Karpas-422 (cell line): ENCODE data around the gene LRP8. TPM values are rescaled to one million over a fixed set of nuclear protein-coding genes. Genes with fewer than 3 reads are reported as not detected.
"Not testable (repeated sequence)": the region's sequence is repeated elsewhere in the genome, so short reads cannot be mapped to it uniquely, and the experiment has no call there.

ENCODE experiments used
- DNase-seq: peaks from one replicate; pipeline ENCODE4 v3.0.0-alpha.2; 2015
- H2AFZ ChIP-seq: fragments of 200-600 bp; sonication (generic); 2 replicates; pipeline ENCODE4 v1.6.1; 2014; ENCODE audit warnings: antibody characterized with exemption, low read length, mixed read lengths
- H3K27ac ChIP-seq: fragments of 200-600 bp; sonication (generic); 2 replicates; pipeline ENCODE4 v1.5.1; 2014; ENCODE audit warnings: mild to moderate bottlenecking, low read length, moderate library complexity
- H3K27me3 ChIP-seq: fragments of 200-600 bp; sonication (generic); 2 replicates; pipeline ENCODE4 v1.6.1; 2014; ENCODE audit warnings: low read length, mixed read lengths
- H3K36me3 ChIP-seq: fragments of 200-600 bp; sonication (generic); 2 replicates; pipeline ENCODE4 v1.6.1; 2014; ENCODE audit warnings: low read length, mixed read lengths; ENCODE audit not compliant: insufficient read depth
- H3K4me1 ChIP-seq: fragments of 200-600 bp; sonication (generic); 2 replicates; pipeline ENCODE4 v1.6.1; 2014; ENCODE audit warnings: mild to moderate bottlenecking, low read length, mixed read lengths
- H3K4me2 ChIP-seq: fragments of 200-600 bp; sonication (generic); 2 replicates; pipeline ENCODE4 v1.6.1; 2014; ENCODE audit warnings: low read length, low read depth, mild to moderate bottlenecking; ENCODE audit not compliant: poor library complexity, severe bottlenecking
- H3K4me3 ChIP-seq: fragments of 200-600 bp; sonication (generic); 2 replicates; pipeline ENCODE4 v1.5.1; 2014; ENCODE audit warnings: mild to moderate bottlenecking, antibody characterized with exemption, low read length, mixed read lengths
- H3K79me2 ChIP-seq: fragments of 200-600 bp; sonication (generic); 2 replicates; pipeline ENCODE4 v1.6.1; 2014; ENCODE audit warnings: mild to moderate bottlenecking, low read length, mixed read lengths
- H3K9ac ChIP-seq: fragments of 200-600 bp; sonication (generic); 2 replicates; pipeline ENCODE4 v1.6.0; 2014; ENCODE audit warnings: low read length
- H3K9me2 ChIP-seq: fragments of 200-600 bp; sonication (generic), shearing (Covaris generic); replicated peaks from 2 replicates; pipeline ENCODE4 v1.6.0; 2014; ENCODE audit warnings: mild to moderate bottlenecking, low read length, moderate library complexity; ENCODE audit not compliant: insufficient read depth
- H3K9me3 ChIP-seq: fragments of 300-700, 200-600 bp; sonication (generic); 2 replicates; pipeline ENCODE4 v1.6.1; 2014; ENCODE audit warnings: low read length, mixed read lengths
- H4K20me1 ChIP-seq: fragments of 200-600 bp; sonication (generic); 2 replicates; pipeline ENCODE4 v1.6.1; 2014; ENCODE audit warnings: mild to moderate bottlenecking, antibody characterized with exemption, low read length, low read depth; ENCODE audit not compliant: insufficient read depth
- total RNA-seq: library from RNA; depleted of rRNA; stranded (reverse); fragments of >200 nt; shearing (Covaris generic); gene quantifications from 2 replicates; pipeline ENCODE4 v1.2.3, GENCODE V29; 2014; ENCODE audit warnings: low replicate concordance

The LRP8 gene
- total RNA-seq, 1 experiment from 2014 or later = 26.7 TPM

DNA sequence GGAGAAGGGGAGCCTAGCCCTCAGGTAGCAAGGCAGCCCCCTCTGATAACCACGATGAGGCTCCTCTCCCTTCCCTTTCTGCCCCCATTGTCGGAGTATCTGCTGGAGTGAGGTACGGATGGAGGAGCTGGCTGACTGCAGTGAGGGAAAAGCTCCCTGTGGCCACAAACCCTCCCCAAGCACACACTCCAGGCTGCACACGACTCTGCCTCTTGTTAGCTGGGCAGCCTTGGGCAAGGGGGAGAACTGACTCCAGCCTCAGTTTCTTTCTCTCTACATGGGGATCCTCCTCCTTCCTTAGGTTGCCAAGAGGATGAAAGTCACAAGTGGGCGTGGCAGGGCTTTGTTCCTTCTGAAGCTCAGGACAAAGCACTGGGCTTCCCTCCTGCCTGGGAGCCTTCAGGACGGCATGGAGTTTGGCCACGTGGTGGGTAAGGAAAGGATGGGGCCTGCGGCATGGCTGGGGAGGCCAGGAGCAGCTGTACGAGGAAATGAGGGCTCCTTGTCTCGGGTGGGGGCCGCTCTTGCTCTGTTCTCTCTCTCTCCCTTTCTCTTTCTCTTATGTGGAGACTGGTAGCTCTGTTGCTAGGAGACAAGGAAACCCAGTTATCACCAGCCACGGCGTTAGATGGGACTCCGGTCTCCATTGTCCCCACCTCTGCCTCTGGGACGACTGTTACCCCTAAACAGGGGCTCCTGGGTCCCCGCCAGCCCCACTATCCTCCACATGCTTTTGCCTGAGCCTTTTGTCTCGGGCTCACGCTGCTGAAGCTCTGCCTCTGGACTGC lies 39.7 kb downstream of the LRP8 start:
- Histone ChIP-seq H3K4me2 (no peak overlapping the region), H3K27ac (no peak overlapping the region), H2AFZ (no peak overlapping the region), H3K36me3 (peaks cover 29% of the 10 kb centered on the region), H3K9me2 (no peaks in the 10 kb centered on the region), H3K9me3 (no peaks in the 10 kb centered on the region), H4K20me1 (peaks cover 4% of the 10 kb centered on the region; the same call in 1 of the 2 replicates), H3K9ac (no peak overlapping the region), H3K4me1 (peaks cover 5% of the 10 kb centered on the region), H3K79me2 (peaks cover 22% of the 10 kb centered on the region), H3K27me3 (no peaks in the 10 kb centered on the region), H3K4me3 (no peak overlapping the region)
- DNase-seq = no peak

DNA sequence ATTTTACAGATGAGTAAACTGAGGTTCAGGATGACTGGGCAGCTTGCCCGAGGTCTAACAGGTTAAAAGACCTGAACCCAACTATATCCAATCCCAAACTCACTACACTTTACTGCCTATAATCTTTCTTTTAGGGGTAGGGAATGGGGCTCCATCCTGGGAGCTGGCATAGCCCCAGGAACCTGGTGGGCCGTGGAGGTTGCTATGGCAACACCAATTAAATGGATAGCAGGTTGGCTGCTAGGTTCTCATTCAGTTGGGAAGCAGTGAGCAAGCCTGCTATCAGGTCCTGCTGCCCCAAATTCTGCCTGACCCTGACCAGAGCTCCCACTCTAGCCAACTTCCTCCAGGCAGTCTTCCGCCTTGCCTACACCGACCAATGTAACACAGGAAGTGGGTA lies 40.9 kb downstream of the LRP8 start:
- Histone ChIP-seq H3K4me3 (no peak overlapping the region), H3K9ac (no peak overlapping the region), H2AFZ (no peak overlapping the region), H3K9me3 (no peaks in the 10 kb centered on the region), H3K9me2 (no peaks in the 10 kb centered on the region), H3K27ac (no peak overlapping the region), H3K4me1 (no peaks in the 10 kb centered on the region), H4K20me1 (peaks cover 4% of the 10 kb centered on the region; the same call in 1 of the 2 replicates), H3K79me2 (peaks cover 12% of the 10 kb centered on the region), H3K27me3 (no peaks in the 10 kb centered on the region), H3K4me2 (no peak overlapping the region), H3K36me3 (peaks cover 31% of the 10 kb centered on the region)
- no peak for DNase-seq

DNA sequence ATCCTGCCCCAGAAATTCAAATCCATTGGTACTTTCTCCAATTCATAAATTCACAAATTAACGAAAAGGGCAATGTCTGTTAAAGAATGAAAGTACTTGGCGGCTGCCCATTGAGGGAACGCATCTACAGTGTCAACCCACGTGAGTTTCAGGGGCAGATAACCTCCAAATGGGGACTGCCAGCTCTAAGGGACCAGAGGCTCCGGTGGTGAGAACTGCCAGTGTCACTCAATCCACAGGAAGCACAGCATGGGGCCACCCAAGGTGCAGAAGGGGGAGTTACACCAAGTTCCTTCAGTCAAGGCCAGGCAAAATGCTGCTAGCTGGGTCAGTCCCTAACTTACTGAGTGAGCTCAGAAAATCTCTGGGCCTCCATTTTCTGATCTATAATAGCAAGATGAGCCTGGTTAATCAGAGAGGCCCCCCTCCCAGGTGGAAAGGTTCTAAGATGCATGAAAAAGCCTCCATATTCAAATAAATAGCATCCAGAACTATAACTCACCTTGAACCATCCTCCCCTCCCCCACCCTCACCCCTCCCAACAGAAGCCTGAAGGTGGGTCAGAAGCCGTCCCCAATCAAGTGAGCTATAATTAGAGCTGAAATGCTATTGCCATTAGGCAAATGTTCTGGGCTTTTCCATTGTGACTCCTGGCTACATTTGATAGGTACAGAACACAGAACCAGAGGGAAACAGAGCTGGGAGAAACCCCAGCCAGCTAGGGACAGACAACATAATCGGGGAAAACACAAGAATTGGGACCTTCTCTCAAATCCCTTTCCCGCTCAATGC lies 41.7 kb downstream of the LRP8 start:
- DNase-seq = no peak
- H3K9me3 ChIP-seq = no peaks in the 10 kb centered on the region
- H3K9ac ChIP-seq = no peak overlapping the region
- no peaks in the 10 kb centered on the region for H3K27me3 ChIP-seq
- peaks cover 6% of the 10 kb centered on the region; the same call in 1 of the 2 replicates for H3K79me2 ChIP-seq
- peaks cover 4% of the 10 kb centered on the region; the same call in 1 of the 2 replicates for H4K20me1 ChIP-seq
- no peaks in the 10 kb centered on the region for H3K4me1 ChIP-seq
- H2AFZ ChIP-seq = no peak overlapping the region
- H3K4me2 ChIP-seq = no peak overlapping the region
- no peak overlapping the region for H3K27ac ChIP-seq
- peaks cover 36% of the 10 kb centered on the region for H3K36me3 ChIP-seq
- H3K4me3 ChIP-seq = no peak overlapping the region
- no peaks in the 10 kb centered on the region for H3K9me2 ChIP-seq

DNA sequence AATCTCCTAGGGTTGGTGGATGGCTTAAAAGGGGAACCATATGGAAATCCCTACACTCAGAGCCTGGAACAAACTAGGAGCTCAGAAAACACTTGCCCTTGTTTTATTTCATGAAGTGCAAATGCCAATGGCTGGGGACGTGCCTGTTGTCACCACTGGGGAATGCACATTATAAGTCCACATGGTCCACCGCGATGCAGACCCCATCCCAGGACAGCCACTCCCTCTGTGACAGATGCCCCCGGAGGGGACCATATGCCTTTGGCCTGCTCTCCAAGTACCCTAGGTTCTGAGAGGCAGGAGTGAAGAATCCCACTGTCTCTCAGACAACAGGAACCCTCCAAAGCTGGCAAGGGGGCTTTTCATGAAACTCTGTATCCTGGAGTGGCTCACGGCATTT lies 42.3 kb downstream of the LRP8 start:
- Histone ChIP-seq H3K9ac (no peak overlapping the region), H2AFZ (no peak overlapping the region), H3K4me3 (no peak overlapping the region), H3K27me3 (no peaks in the 10 kb centered on the region), H4K20me1 (peaks cover 4% of the 10 kb centered on the region; the same call in 1 of the 2 replicates), H3K4me2 (no peak overlapping the region), H3K9me2 (no peaks in the 10 kb centered on the region), H3K4me1 (no peaks in the 10 kb centered on the region), H3K79me2 (peaks cover 1% of the 10 kb centered on the region; the same call in 1 of the 2 replicates), H3K9me3 (no peaks in the 10 kb centered on the region), H3K27ac (no peak overlapping the region), H3K36me3 (peaks cover 36% of the 10 kb centered on the region)
- DNase-seq = no peak

DNA sequence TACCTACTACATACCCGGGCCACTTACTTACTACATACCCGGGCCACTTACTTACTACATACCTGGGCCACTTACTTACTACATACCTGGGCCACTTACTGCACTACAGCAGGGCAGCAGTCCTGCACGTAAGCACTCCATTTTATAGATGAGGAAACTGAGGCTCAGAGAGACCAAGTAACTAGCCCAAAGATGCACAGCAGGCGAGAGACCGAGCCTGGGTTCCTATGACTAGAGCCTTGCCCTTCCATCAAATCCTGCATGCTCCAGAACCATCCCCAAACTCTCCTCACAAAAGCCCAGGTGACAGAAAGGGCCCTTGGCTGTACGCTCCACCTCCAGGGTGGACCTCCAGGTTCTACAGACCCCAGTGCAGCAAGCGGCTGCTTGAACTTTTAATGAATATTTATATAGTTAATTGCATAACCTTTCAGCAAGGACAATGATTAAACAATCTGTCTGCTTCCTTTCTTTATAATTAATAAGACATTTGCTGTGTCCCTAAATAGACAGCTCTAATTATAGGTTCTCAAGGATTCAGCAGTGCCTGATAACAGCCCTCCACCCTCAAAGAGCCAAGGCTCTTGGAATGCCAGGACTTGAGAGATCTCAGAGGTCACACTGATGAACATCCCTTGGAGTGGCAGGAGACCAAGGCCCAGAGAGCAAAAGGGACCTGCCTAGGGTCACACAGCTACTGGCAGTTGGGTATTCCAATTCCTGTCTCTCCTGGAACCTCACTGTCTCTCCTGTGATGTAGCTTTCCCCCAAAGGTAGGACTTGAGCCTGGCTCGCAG lies 43.4 kb downstream of the LRP8 start:
- no peak overlapping the region for H3K9ac ChIP-seq
- peaks cover 4% of the 10 kb centered on the region; the same call in 1 of the 2 replicates for H4K20me1 ChIP-seq
- H3K4me2 ChIP-seq = no peak overlapping the region
- H3K9me3 ChIP-seq = no peaks in the 10 kb centered on the region
- no peak for DNase-seq
- no peaks in the 10 kb centered on the region for H3K27me3 ChIP-seq
- H3K27ac ChIP-seq = no peak overlapping the region
- H3K9me2 ChIP-seq = no peaks in the 10 kb centered on the region
- H2AFZ ChIP-seq = no peak overlapping the region
- H3K4me3 ChIP-seq = no peak overlapping the region
- no peaks in the 10 kb centered on the region for H3K79me2 ChIP-seq
- H3K4me1 ChIP-seq = no peaks in the 10 kb centered on the region
- H3K36me3 ChIP-seq = peaks cover 36% of the 10 kb centered on the region

DNA sequence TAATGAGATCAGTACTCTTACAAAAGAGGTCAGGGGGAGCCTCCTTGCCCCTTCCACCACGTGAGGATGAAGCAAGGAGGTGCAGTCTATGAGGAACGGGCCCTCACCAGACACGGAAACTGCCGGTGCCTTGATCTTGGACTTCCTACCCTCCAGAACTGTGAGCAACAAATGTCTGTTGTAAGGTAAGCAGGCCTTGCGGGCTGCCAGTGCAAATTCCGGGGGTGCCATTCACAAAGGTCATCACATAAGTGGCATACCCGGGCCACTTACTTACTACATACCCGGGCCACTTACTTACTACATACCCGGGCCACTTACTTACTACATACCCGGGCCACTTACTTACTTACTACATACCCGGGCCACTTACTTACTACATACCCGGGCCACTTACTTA lies 44.7 kb downstream of the LRP8 start:
- H3K9ac ChIP-seq, H3K27me3 ChIP-seq, H3K4me1 ChIP-seq, H2AFZ ChIP-seq, H3K4me2 ChIP-seq, H4K20me1 ChIP-seq, H3K9me2 ChIP-seq, H3K9me3 ChIP-seq, H3K4me3 ChIP-seq, H3K79me2 ChIP-seq, H3K27ac ChIP-seq, DNase-seq: not testable (repeated sequence)
- peaks cover 36% of the 10 kb centered on the region for H3K36me3 ChIP-seq

DNA sequence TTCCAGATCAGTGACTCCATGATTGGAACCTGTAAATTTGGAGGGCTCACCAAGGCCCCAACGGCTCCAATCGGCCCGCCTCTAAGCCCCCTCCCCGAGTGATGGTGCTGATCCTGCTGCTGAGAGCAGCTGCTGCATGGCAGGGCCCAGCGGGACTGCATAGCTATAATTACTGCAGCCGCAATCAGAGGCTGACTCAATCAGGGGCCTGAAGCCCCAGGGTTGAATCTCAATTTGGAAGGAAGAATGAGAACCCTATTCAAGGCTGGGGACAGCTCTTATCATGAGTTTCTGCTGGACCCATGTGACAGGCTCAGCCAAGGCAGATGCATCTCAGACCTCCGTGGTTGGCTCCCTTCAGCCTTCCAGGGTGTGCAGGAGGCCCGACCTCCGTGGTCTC lies 46.7 kb downstream of the LRP8 start:
- H4K20me1 ChIP-seq = no peaks in the 10 kb centered on the region
- H3K36me3 ChIP-seq = peaks cover 34% of the 10 kb centered on the region
- H3K27ac ChIP-seq = no peak overlapping the region
- H3K79me2 ChIP-seq = no peaks in the 10 kb centered on the region
- H3K9ac ChIP-seq = no peak overlapping the region
- no peak for DNase-seq
- H3K4me1 ChIP-seq = no peaks in the 10 kb centered on the region
- no peaks in the 10 kb centered on the region for H3K9me2 ChIP-seq
- H3K9me3 ChIP-seq = no peaks in the 10 kb centered on the region
- H3K4me2 ChIP-seq = no peak overlapping the region
- H3K27me3 ChIP-seq = no peaks in the 10 kb centered on the region
- no peak overlapping the region for H3K4me3 ChIP-seq
- H2AFZ ChIP-seq = no peak overlapping the region

DNA sequence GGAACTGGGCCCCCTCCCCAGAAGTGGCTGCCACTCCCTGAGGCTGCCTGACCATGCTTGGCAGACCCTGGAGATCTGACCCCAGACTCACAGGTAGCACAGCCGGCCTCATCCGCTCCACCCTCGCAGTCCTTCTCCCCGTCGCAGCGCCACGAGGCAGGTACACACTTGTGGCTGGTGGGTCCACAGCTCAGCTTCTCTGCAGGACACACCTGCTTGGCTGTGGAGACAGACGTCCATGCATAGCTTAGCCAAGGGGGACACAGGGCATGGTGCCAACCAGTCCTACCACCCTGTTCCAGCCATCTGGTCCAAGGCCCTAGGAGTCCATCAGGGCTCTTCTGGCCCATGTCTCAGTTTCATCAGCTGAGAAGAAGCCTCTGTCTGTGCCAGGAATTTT lies 47.4 kb downstream of the LRP8 start:
- H3K4me3 ChIP-seq = no peak overlapping the region
- H3K27me3 ChIP-seq = no peaks in the 10 kb centered on the region
- no peak for DNase-seq
- no peak overlapping the region for H2AFZ ChIP-seq
- no peaks in the 10 kb centered on the region for H4K20me1 ChIP-seq
- no peaks in the 10 kb centered on the region for H3K9me3 ChIP-seq
- no peaks in the 10 kb centered on the region for H3K79me2 ChIP-seq
- no peak overlapping the region for H3K4me2 ChIP-seq
- H3K9me2 ChIP-seq = no peaks in the 10 kb centered on the region
- no peak overlapping the region for H3K27ac ChIP-seq
- no peaks in the 10 kb centered on the region for H3K4me1 ChIP-seq
- H3K36me3 ChIP-seq = peaks cover 28% of the 10 kb centered on the region; the same call in 1 of the 2 replicates
- no peak overlapping the region for H3K9ac ChIP-seq
